Measurements from ENCODE around the gene HERC5.
"Not testable (repeated sequence)": the region's sequence is repeated elsewhere in the genome, so short reads cannot be mapped to it uniquely, and the experiment has no call there.

The HERC5 gene

DNA sequence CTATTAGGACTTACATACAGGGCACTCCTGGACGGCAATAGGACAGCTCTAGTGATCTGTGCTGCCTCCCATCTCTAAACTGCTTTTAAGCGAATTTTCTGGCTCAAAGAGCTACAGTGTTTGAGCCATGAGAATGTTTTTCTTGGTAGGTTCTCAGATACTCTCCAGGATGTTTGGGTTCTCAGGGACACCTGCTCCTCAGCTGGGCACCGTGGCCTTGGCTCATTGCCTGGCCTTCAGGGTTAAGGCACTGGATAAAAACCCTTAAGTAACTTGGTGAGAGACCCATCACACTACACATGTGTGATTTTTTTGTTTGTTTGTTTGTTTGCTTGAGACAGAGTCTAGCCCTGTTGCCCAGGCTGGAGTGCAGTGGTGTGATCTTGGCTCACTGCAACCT, 38.5 kb upstream of the HERC5 start:
- TF ChIP-seq ZFX (IDR thresholded peaks at IDR 0.05; ENCODE audit: borderline replicate concordance) (no peak), CTCF (IDR thresholded peaks at IDR 0.05) (no peak)
- H3K27ac ChIP-seq, result no peak overlapping the region

DNA sequence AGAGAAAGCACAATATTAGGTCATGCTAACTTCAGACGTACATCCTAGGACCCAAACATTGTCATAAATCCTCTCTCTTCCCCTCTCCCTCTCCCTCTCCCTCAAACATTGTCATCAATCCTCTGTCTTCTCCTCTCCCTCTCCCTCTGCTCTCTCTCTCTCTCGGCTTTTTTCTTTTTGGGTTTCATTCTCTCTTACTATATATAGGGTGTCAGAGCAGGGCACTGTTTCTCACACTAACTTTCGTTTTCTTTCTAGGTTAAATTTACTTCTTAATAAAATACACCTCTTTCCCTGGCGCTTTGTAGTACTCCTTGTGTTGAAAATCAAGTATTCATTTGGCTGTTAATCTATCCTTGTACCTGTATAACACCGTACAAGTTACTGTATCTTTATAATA, 37.0 kb upstream of the HERC5 start:
- H3K27ac ChIP-seq, result no peak overlapping the region
- no peak for TF ChIP-seq CTCF (IDR thresholded peaks at IDR 0.05)
- TF ChIP-seq ZFX (IDR thresholded peaks at IDR 0.05; ENCODE audit: borderline replicate concordance), result no peak

- H3K27ac ChIP-seq, result no peak overlapping the region
- TF ChIP-seq ZFX (IDR thresholded peaks at IDR 0.05; ENCODE audit: borderline replicate concordance) (no peak), CTCF (IDR thresholded peaks at IDR 0.05) (no peak)
Observed at GRCh38 chr4:88420844-88421243, 36.1 kb upstream of the HERC5 start.

DNA sequence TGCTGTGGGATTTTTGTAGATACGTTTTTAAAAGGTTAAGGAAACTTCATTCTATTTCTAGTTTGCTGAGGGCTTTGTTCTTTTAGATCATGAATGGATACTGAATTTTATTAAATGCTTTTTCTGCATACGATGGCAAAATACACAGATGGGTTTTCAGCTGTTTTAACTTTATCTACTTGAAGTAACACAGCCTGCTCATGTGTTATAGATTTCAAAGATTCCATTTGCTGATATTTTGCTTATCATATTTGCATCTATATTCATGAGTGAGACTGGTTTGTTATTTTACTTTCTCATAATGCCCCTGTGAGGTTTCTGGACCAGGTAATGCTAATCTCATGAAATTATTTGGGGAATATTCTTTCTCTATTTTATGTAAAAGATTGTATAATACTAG, 34.5 kb upstream of the HERC5 start:
- H3K27ac ChIP-seq, result no peak overlapping the region
- no peak for TF ChIP-seq ZFX (IDR thresholded peaks at IDR 0.05; ENCODE audit: borderline replicate concordance)
- no peak for TF ChIP-seq CTCF (IDR thresholded peaks at IDR 0.05)

- no peak for TF ChIP-seq ZFX (IDR thresholded peaks at IDR 0.05; ENCODE audit: borderline replicate concordance)
- no peak for TF ChIP-seq CTCF (IDR thresholded peaks at IDR 0.05)
- no peak overlapping the region for H3K27ac ChIP-seq
Observed at GRCh38 chr4:88429401-88429800, 27.5 kb upstream of the HERC5 start.

GRCh38 chr4:88435987-88436693, 20.8 kb upstream of the HERC5 start:
- no peak overlapping the region for H3K27ac ChIP-seq
- TF ChIP-seq ZFX (IDR thresholded peaks at IDR 0.05; ENCODE audit: borderline replicate concordance) (no peak), CTCF (IDR thresholded peaks at IDR 0.05) (no peak)

DNA sequence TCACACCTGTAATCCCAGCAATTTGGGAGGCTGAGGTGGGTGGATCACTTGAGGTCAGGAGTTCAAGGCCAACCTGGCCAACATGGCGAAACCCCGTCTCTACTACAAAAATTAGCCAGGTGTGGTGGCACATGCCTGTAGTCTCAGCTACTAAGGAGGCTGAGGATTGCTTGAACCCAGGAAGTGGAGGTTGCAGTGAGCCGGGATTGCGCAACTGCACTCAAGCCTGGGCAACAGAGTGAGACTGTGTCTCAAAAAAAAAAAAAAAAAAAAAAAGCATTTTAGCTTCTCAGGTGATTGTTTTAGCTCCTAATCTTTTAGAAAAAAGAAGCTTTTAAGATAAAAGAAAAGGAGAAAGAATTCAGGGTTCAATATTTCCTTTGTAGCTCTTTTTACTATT, 19.0 kb upstream of the HERC5 start:
- H3K27ac ChIP-seq, result not testable (repeated sequence)

Measured in 22Rv1 (cell line).